CMK (cell line): Measurements from ENCODE around the gene APBA1.

Source experiments
- DNase-seq: peaks from one replicate; pipeline ENCODE4 v3.0.0-alpha.2; 2010; ENCODE audit warnings: low read depth

APBA1 gene

GRCh38 chr9:69578026-69578425 lies 94.1 kb downstream of the APBA1 start:
- DNase-seq, result no peak

- no peak for DNase-seq
Measured at GRCh38 chr9:69577123-69577522, 95.0 kb downstream of the APBA1 start.

- no peak for DNase-seq
Measured at GRCh38 chr9:69574057-69574456, 98.1 kb downstream of the APBA1 start.

GRCh38 chr9:69573651-69574050 lies 98.5 kb downstream of the APBA1 start:
- DNase-seq, result no peak

GRCh38 chr9:69572611-69573010 lies 99.6 kb downstream of the APBA1 start:
- no peak for DNase-seq

GRCh38 chr9:69571032-69571431 lies 101.1 kb downstream of the APBA1 start:
- no peak for DNase-seq

- no peak for DNase-seq
Measured at GRCh38 chr9:69569738-69570451, 102.3 kb downstream of the APBA1 start.

- no peak for DNase-seq
Measured at GRCh38 chr9:69564557-69564956, 107.6 kb downstream of the APBA1 start.

- DNase-seq, result no peak
Measured at GRCh38 chr9:69559126-69559525, 113.0 kb downstream of the APBA1 start.

GRCh38 chr9:69556707-69557106 lies 115.5 kb downstream of the APBA1 start:
- no peak for DNase-seq

- no peak for DNase-seq
Measured at GRCh38 chr9:69555802-69556201, 116.4 kb downstream of the APBA1 start.

GRCh38 chr9:69554945-69555344 lies 117.2 kb downstream of the APBA1 start:
- no peak for DNase-seq

GRCh38 chr9:69549310-69550202 lies 122.6 kb downstream of the APBA1 start:
- DNase-seq, result no peak

GRCh38 chr9:69548681-69549080 lies 123.5 kb downstream of the APBA1 start:
- DNase-seq, result no peak

- no peak for DNase-seq
Measured at GRCh38 chr9:69546265-69546664, 125.9 kb downstream of the APBA1 start.

- no peak for DNase-seq
Measured at GRCh38 chr9:69542942-69543704, 129.0 kb downstream of the APBA1 start.

- no peak for DNase-seq
Measured at GRCh38 chr9:69542058-69542457, 130.1 kb downstream of the APBA1 start.

GRCh38 chr9:69535911-69536310 lies 136.3 kb downstream of the APBA1 start:
- DNase-seq, result no peak

- DNase-seq, result no peak
Measured at GRCh38 chr9:69535286-69535832, 136.8 kb downstream of the APBA1 start.

GRCh38 chr9:69532396-69532795 lies 139.8 kb downstream of the APBA1 start:
- no peak for DNase-seq

- DNase-seq, result no peak
Measured at GRCh38 chr9:69527454-69527853, 144.7 kb downstream of the APBA1 start.

- DNase-seq, result no peak
Measured at GRCh38 chr9:69526699-69527098, 145.5 kb downstream of the APBA1 start.
